Measurements from ENCODE around the gene ZNF283.

DNA sequence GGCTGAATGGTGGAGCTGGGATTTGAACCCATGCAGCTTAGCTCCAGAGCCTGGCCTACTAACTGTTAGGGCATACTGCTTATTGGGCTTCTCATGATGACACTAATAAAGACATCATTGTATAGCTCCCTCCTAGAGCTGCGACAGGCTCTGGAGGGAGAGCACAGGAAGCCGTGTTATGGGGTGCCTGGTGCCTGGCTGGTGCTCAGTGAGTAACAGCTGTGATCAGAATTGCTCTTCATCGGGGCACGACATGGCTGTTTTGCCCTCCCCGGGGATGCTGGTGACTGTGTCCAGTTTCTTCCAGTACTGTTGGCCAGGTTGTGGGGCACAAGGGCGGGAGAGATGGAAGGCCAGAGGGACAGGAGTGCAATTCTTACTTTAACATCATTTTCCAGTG lies 30.0 kb upstream of the ZNF283 start:
- TF ChIP-seq KLF1 (tag by site-specific recombination; IDR thresholded peaks at IDR 0.05) (no peak), ZNF707 (tag by site-specific recombination; IDR thresholded peaks at IDR 0.05) (no peak), GLI2 (tag by site-specific recombination; IDR thresholded peaks at IDR 0.05; ENCODE audit: borderline replicate concordance, low read depth) (no peak), ZNF274 (IDR thresholded peaks at IDR 0.05; ENCODE audit: low read length) (no peak), ZNF274 (tag by site-specific recombination; IDR thresholded peaks at IDR 0.05; ENCODE audit: borderline replicate concordance) (no peak), ZNF830 (tag by site-specific recombination; IDR thresholded peaks at IDR 0.05; ENCODE audit: low read depth) (no peak), SETDB1 (IDR thresholded peaks at IDR 0.05; ENCODE audit: insufficient read length, low read length) (no peak)
- TF ChIP-seq, protein P1, sequence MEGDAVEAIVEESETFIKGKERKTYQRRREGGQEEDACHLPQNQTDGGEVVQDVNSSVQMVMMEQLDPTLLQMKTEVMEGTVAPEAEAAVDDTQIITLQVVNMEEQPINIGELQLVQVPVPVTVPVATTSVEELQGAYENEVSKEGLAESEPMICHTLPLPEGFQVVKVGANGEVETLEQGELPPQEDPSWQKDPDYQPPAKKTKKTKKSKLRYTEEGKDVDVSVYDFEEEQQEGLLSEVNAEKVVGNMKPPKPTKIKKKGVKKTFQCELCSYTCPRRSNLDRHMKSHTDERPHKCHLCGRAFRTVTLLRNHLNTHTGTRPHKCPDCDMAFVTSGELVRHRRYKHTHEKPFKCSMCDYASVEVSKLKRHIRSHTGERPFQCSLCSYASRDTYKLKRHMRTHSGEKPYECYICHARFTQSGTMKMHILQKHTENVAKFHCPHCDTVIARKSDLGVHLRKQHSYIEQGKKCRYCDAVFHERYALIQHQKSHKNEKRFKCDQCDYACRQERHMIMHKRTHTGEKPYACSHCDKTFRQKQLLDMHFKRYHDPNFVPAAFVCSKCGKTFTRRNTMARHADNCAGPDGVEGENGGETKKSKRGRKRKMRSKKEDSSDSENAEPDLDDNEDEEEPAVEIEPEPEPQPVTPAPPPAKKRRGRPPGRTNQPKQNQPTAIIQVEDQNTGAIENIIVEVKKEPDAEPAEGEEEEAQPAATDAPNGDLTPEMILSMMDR (tag by site-specific recombination; IDR thresholded peaks at IDR 0.05): no peak

Data from HEK293 (cell line).